ES-I3 (cell line): ENCODE results near the gene XIAP.
"Not testable (repeated sequence)": the region's sequence is repeated elsewhere in the genome, so short reads cannot be mapped to it uniquely, and the experiment has no call there.

Experiments
- H3K36me3 ChIP-seq: 2 replicates; pipeline ENCODE4 v1.6.1; 2013; ENCODE audit warnings: mild to moderate bottlenecking, low read length, control low read depth, moderate library complexity; ENCODE audit not compliant: insufficient read depth
- H3K4me1 ChIP-seq: 2 replicates; pipeline ENCODE4 v1.6.1; 2013; ENCODE audit warnings: mild to moderate bottlenecking, control low read depth, low read length; ENCODE audit not compliant: insufficient read depth
- H3K9ac ChIP-seq: 2 replicates; pipeline ENCODE4 v1.6.1; 2013; ENCODE audit warnings: low read depth, mild to moderate bottlenecking, low read length, moderate library complexity
- H3K9me3 ChIP-seq: 2 replicates; pipeline ENCODE4 v1.6.1; 2013; ENCODE audit warnings: mild to moderate bottlenecking, low read length, moderate library complexity; ENCODE audit not compliant: control insufficient read depth, insufficient read depth

XIAP gene

GRCh38 chrX:123849906-123850305, 9.9 kb upstream of the XIAP start:
- not testable (repeated sequence) for H3K36me3 ChIP-seq, H3K4me1 ChIP-seq, H3K9me3 ChIP-seq, H3K9ac ChIP-seq

GRCh38 chrX:123851079-123851478, 8.8 kb upstream of the XIAP start:
- Histone ChIP-seq H3K9ac (no peak overlapping the region), H3K4me1 (peaks cover 5% of the 10 kb centered on the region; the same call in 1 of the 2 replicates), H3K36me3 (no peaks in the 10 kb centered on the region), H3K9me3 (no peaks in the 10 kb centered on the region)

- Histone ChIP-seq H3K36me3 (no peaks in the 10 kb centered on the region), H3K9me3 (no peaks in the 10 kb centered on the region)
Measured at GRCh38 chrX:123854329-123854728, 5.5 kb upstream of the XIAP start.

GRCh38 chrX:123859409-123859845, 426 bp upstream of the XIAP start:
- no peaks in the 10 kb centered on the region; the same call in 1 of the 2 replicates for H3K36me3 ChIP-seq
- peak overlapping the region; percentile 96 for H3K9ac ChIP-seq
- no peaks in the 10 kb centered on the region; the same call in 1 of the 2 replicates for H3K4me1 ChIP-seq

More at GRCh38 chrX:123854329-123854728, 5.5 kb upstream of the XIAP start:
- Histone ChIP-seq H3K9ac (no peak overlapping the region), H3K4me1 (peaks cover 5% of the 10 kb centered on the region)

GRCh38 chrX:123860983-123861382, 1.1 kb downstream of the XIAP start:
- Histone ChIP-seq H3K9me3 (no peaks in the 10 kb centered on the region), H3K36me3 (no peaks in the 10 kb centered on the region; the same call in 1 of the 2 replicates), H3K4me1 (no peaks in the 10 kb centered on the region; the same call in 1 of the 2 replicates), H3K9ac (peak overlapping the region; percentile 96)

More at GRCh38 chrX:123859409-123859845, 426 bp upstream of the XIAP start:
- H3K9me3 ChIP-seq = no peaks in the 10 kb centered on the region

- Histone ChIP-seq H3K4me1 (no peaks in the 10 kb centered on the region), H3K36me3 (no peaks in the 10 kb centered on the region), H3K9ac (no peak overlapping the region), H3K9me3 (no peaks in the 10 kb centered on the region)
Measured at GRCh38 chrX:123869488-123869887, 9.6 kb downstream of the XIAP start.

GRCh38 chrX:123871309-123871708, 11.5 kb downstream of the XIAP start:
- Histone ChIP-seq H3K4me1 (no peaks in the 10 kb centered on the region), H3K36me3 (no peaks in the 10 kb centered on the region), H3K9ac (no peak overlapping the region), H3K9me3 (no peaks in the 10 kb centered on the region)

GRCh38 chrX:123873956-123874355, 14.1 kb downstream of the XIAP start:
- Histone ChIP-seq H3K9ac (no peak overlapping the region), H3K4me1 (no peaks in the 10 kb centered on the region), H3K9me3 (no peaks in the 10 kb centered on the region), H3K36me3 (no peaks in the 10 kb centered on the region)

GRCh38 chrX:123876177-123876576, 16.3 kb downstream of the XIAP start:
- no peak overlapping the region for H3K9ac ChIP-seq
- no peaks in the 10 kb centered on the region for H3K9me3 ChIP-seq
- H3K36me3 ChIP-seq = no peaks in the 10 kb centered on the region
- no peaks in the 10 kb centered on the region for H3K4me1 ChIP-seq

GRCh38 chrX:123876844-123877243, 17.0 kb downstream of the XIAP start:
- no peak overlapping the region for H3K9ac ChIP-seq
- no peaks in the 10 kb centered on the region for H3K36me3 ChIP-seq
- H3K9me3 ChIP-seq = no peaks in the 10 kb centered on the region
- H3K4me1 ChIP-seq = no peaks in the 10 kb centered on the region

- Histone ChIP-seq H3K4me1 (no peaks in the 10 kb centered on the region), H3K9me3 (no peaks in the 10 kb centered on the region), H3K36me3 (no peaks in the 10 kb centered on the region), H3K9ac (no peak overlapping the region)
Measured at GRCh38 chrX:123878252-123878721, 18.4 kb downstream of the XIAP start.

GRCh38 chrX:123881330-123881729, 21.5 kb downstream of the XIAP start:
- no peaks in the 10 kb centered on the region for H3K9me3 ChIP-seq
- H3K9ac ChIP-seq = no peak overlapping the region
- H3K4me1 ChIP-seq = no peaks in the 10 kb centered on the region
- peaks cover 3% of the 10 kb centered on the region; the same call in 1 of the 2 replicates for H3K36me3 ChIP-seq

GRCh38 chrX:123882391-123882790, 22.5 kb downstream of the XIAP start:
- Histone ChIP-seq H3K4me1 (no peaks in the 10 kb centered on the region), H3K36me3 (peaks cover 3% of the 10 kb centered on the region; the same call in 1 of the 2 replicates), H3K9ac (no peak overlapping the region), H3K9me3 (no peaks in the 10 kb centered on the region)

GRCh38 chrX:123884809-123885408, 25.1 kb downstream of the XIAP start:
- no peaks in the 10 kb centered on the region for H3K4me1 ChIP-seq
- H3K36me3 ChIP-seq = peaks cover 3% of the 10 kb centered on the region; the same call in 1 of the 2 replicates
- H3K9me3 ChIP-seq = no peaks in the 10 kb centered on the region
- no peak overlapping the region for H3K9ac ChIP-seq

- Histone ChIP-seq H3K9ac (no peak overlapping the region), H3K36me3 (no peaks in the 10 kb centered on the region; the same call in 1 of the 2 replicates), H3K4me1 (no peaks in the 10 kb centered on the region), H3K9me3 (no peaks in the 10 kb centered on the region)
Measured at GRCh38 chrX:123899701-123900100, 39.8 kb downstream of the XIAP start.
